VCaP (cell line): ENCODE measurements around the gene TMOD2.

ENCODE experiments used
- H3K27ac ChIP-seq: fragments of 450-650 bp; 2 replicates; pipeline ENCODE4 v1.5.1; 2017
- CTCF ChIP-seq: fragments of 450-650 bp; conservative IDR thresholded peaks from 2 replicates; pipeline ENCODE4 v1.5.1; 2017; ENCODE audit warnings: mild to moderate bottlenecking, moderate library complexity

TMOD2 gene

GRCh38 chr15:51750792-51751696 lies at the start of gene TMOD2:
Gene TMOD2 (plus strand): TSS chr15:51751597. CDS start chr15:51766442, 14,845 bp downstream.
- TF ChIP-seq CTCF = no peak
- H3K27ac ChIP-seq = peak within 1 kb of the TSS; percentile 80

- TF ChIP-seq CTCF = no peak
- H3K27ac ChIP-seq = no peak overlapping the region
Measured at GRCh38 chr15:51702710-51703109, 48.7 kb upstream of the TMOD2 start.

- H3K27ac ChIP-seq = peak overlapping the region; percentile 89; the same call in 1 of the 2 replicates
- no peak for TF ChIP-seq CTCF
Measured at GRCh38 chr15:51706291-51706690, 45.1 kb upstream of the TMOD2 start.

GRCh38 chr15:51706926-51707608 lies 44.3 kb upstream of the TMOD2 start:
- peak overlapping the region; percentile 89 for H3K27ac ChIP-seq
- TF ChIP-seq CTCF = no peak

- H3K27ac ChIP-seq = peak overlapping the region; percentile 89
Measured at GRCh38 chr15:51708013-51708412, 43.4 kb upstream of the TMOD2 start.

GRCh38 chr15:51709031-51709430 lies 42.4 kb upstream of the TMOD2 start:
- TF ChIP-seq CTCF = no peak
- H3K27ac ChIP-seq = peak overlapping the region; percentile 89

More at GRCh38 chr15:51708013-51708412, 43.4 kb upstream of the TMOD2 start:
- TF ChIP-seq CTCF = no peak

- no peak overlapping the region for H3K27ac ChIP-seq
- no peak for TF ChIP-seq CTCF
Measured at GRCh38 chr15:51714162-51714561, 37.2 kb upstream of the TMOD2 start.
